Astrocyte of the hippocampus (primary cell): Measurements from ENCODE around the gene RTN4.
"Not testable (repeated sequence)": the region's sequence is repeated elsewhere in the genome, so short reads cannot be mapped to it uniquely, and the experiment has no call there.

Experiments
- DNase-seq: peaks from one replicate; pipeline ENCODE4 v3.0.0; 2011; ENCODE audit warnings: low read depth, low spot score

Gene RTN4

GRCh38 chr2:55063713-55064323 is 13.6 kb upstream of the RTN4 start:
- no peak for DNase-seq

GRCh38 chr2:55063226-55063625 is 13.0 kb upstream of the RTN4 start:
- no peak for DNase-seq

GRCh38 chr2:55062754-55063153 is 12.5 kb upstream of the RTN4 start:
- no peak for DNase-seq

GRCh38 chr2:55061523-55062344 is 11.5 kb upstream of the RTN4 start:
- DNase-seq, result no peak

GRCh38 chr2:55059793-55060192 is 9.5 kb upstream of the RTN4 start:
- DNase-seq, result no peak

- DNase-seq, result no peak
Observed at GRCh38 chr2:55057474-55057873, 7.2 kb upstream of the RTN4 start.

GRCh38 chr2:55056024-55056521 is 5.8 kb upstream of the RTN4 start:
- no peak for DNase-seq

- DNase-seq, result no peak
Observed at GRCh38 chr2:55054106-55054875, 4.0 kb upstream of the RTN4 start.

- not testable (repeated sequence) for DNase-seq
Observed at GRCh38 chr2:55053225-55053624, 3.0 kb upstream of the RTN4 start.

- no peak for DNase-seq
Observed at GRCh38 chr2:55052129-55053061, 2.1 kb upstream of the RTN4 start.

- DNase-seq, result peak; percentile 95
Observed at GRCh38 chr2:55051026-55051866, 995 bp upstream of the RTN4 start.

- no peak for DNase-seq
Observed at GRCh38 chr2:55049821-55050099, 491 bp downstream of the RTN4 start.

GRCh38 chr2:55049043-55049820 is 1.0 kb downstream of the RTN4 start:
- DNase-seq, result peak; percentile 91

GRCh38 chr2:55048508-55049042 is 1.7 kb downstream of the RTN4 start:
- peak; percentile 54 for DNase-seq

- peak; percentile 65 for DNase-seq
Observed at GRCh38 chr2:55047677-55048299, 2.5 kb downstream of the RTN4 start.

- DNase-seq, result peak; percentile 45
Observed at GRCh38 chr2:55045780-55046179, 4.5 kb downstream of the RTN4 start.

GRCh38 chr2:55043841-55044240 is 6.4 kb downstream of the RTN4 start:
- DNase-seq, result no peak

- DNase-seq, result no peak
Observed at GRCh38 chr2:55038428-55038827, 11.8 kb downstream of the RTN4 start.

GRCh38 chr2:55035716-55036115 is 14.5 kb downstream of the RTN4 start:
- no peak for DNase-seq
